GM18951 (cell line): Measurements from ENCODE around the gene CALHM1.

Experiments
- POLR2A ChIP-seq: IDR thresholded peaks from 4 replicates; pipeline ENCODE4 v1.6.1; 2011; ENCODE audit warnings: mild to moderate bottlenecking; ENCODE audit not compliant: insufficient read length, insufficient read depth; ENCODE audit errors: extremely low read depth
- in situ Hi-C: fragments of 300-500 bp; cut with MboI; formaldehyde crosslinking; loops from one replicate; pipeline ENCODE4 v1.12.0; 2022; ENCODE audit warnings: low sequenced_read_pairs, mixed read lengths, inconsistent platforms; ENCODE audit not compliant: unreplicated experiment

CALHM1 gene

GRCh38 chr10:103445767-103446567 is 12.7 kb downstream of the CALHM1 start:
- in situ Hi-C loops: no loop called here
- no peak for TF ChIP-seq POLR2A

DNA sequence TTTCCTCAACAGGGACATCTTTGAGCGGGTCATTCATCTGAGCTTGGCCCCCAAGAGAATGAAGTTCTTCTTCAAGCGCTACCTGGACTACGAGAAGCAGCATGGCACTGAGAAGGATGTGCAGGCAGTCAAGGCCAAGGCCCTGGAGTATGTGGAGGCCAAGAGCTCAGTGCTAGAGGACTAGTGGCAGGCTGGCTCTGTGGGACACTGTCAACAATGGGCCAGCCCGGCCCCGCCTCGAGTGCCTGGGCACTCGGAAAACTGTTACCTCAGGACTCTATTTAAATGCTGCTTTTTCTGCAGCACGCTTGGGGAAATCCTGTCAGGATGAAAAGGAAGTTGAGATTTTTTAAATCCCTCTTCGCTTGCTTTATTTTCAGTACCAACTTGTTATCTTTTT is 13.3 kb downstream of the CALHM1 start:
- in situ Hi-C loops: no loop called here
- TF ChIP-seq POLR2A: no peak

GRCh38 chr10:103444478-103444877 is 14.2 kb downstream of the CALHM1 start:
- no peak for TF ChIP-seq POLR2A
- in situ Hi-C loops: no loop called here

DNA sequence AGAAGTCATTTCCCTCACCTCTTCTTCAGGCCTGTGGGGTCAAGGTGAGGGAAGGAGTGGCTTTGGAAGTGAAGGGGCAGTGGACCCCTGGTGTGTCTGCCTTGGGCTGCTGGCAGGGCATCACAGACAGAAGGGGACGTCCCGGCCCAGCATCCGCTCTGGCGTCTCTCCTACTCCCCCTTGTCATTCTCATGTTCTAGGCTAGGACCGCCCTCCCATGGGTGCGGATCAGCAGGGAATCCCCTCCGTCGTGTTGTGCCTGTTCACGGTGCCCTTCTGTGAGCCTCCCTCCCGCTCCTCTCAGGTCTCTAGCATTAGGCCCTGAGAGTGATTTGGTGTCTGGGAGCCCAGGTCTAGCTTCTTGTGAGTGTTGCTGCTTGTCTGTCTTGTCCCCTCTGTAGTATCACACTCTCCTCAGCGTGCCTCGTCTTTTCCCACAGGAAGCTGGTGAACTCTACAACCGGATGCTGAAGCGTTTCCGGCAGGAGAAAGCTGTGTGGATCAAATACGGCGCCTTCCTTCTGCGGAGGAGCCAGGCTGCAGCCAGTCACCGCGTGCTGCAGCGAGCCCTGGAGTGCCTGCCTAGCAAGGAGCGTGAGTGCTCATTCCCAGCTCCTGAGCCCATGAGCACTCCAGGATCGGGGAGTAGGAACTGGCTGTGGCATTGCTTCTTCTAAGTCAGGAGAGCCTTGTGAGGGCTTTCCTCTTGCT is 15.1 kb downstream of the CALHM1 start:
- no peak for TF ChIP-seq POLR2A
- in situ Hi-C loops: no loop called here

GRCh38 chr10:103442031-103442461 is 16.7 kb downstream of the CALHM1 start:
- no peak for TF ChIP-seq POLR2A
- in situ Hi-C loops: no loop called here

GRCh38 chr10:103441611-103442010 is 17.1 kb downstream of the CALHM1 start:
- no peak for TF ChIP-seq POLR2A
- in situ Hi-C loops: no loop called here

DNA sequence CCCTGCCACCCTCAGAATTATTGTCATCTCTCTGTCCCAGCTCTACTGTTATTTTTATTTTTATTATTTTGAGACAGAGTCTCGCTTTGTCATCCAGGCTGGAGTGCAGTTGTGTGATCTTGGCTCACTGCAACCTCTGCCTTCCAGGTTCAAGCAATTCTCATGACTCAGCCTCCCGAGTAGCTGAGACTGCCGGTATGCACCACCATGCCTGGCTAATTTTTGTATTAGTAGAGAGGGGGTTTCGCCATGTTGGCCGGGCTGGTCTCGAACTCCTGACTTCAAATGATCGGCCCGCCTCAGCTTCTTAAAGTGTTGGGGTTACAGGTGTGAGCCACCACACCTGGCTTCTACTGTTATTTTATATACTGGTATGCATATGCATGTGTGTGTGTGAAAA is 17.5 kb downstream of the CALHM1 start:
- TF ChIP-seq POLR2A: no peak
- in situ Hi-C loops: no loop called here

DNA sequence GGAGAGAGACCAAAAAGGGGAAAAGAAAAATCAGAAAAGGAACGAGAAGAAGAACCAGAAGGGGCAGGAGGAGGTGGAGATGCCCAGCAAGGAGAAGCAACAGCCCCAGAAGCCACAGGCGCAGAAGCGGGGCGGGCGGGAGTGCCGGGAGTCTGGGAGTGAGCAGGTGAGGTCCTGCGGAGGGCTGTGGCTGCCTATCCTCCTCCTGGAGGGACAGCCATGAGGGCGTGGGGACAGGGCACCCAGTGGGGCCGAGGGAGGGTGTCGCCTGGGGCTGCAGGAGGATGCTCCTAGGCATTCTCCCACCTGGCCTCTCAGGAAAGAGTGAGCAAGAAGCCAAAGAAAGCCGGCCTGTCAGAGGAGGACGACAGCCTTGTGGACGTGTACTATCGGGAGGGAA is 18.3 kb downstream of the CALHM1 start:
- no peak for TF ChIP-seq POLR2A
- in situ Hi-C loops: no loop called here

GRCh38 chr10:103439776-103440175 is 18.9 kb downstream of the CALHM1 start:
- no peak for TF ChIP-seq POLR2A
- in situ Hi-C loops: no loop called here

DNA sequence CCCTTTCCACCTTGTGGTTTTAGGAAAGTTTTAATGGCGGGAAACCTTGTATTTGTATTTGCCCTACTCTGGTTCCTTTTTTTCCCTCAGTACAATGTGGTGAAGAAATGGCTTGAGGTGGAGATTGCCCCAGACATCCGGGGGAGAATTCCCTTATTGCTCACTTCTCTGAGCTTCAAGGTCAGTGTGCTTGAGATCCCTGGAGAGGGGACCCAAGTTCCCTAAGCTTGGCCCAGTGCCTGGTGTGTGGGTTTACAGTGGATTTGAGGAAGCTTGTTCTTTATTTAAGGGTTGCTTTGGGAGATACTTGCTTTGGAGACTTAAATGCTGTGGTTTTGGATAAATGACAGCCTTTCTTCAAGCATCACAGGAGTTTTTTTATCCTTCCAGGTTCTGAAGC is 24.8 kb downstream of the CALHM1 start:
- in situ Hi-C loops: no loop called here
- no peak for TF ChIP-seq POLR2A

DNA sequence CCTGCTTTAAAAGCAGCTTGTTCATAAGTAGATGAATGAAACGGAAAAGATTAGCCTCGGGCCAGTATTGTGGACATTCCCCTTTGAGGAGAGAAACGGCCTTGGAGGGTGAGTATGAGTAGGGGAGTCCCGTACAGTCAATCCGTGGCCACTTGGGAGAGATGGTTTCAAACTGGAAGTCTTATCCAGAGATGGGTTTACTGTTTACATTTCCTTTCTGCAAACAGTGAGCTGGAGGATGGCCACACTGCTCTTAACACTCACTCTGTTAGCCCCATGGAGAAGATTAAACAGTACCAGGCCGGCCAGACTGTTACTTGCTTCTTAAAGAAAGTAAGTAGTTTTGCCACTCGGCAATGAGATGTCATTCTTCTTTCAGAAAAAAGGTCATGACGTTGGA is 26.8 kb downstream of the CALHM1 start:
- in situ Hi-C loops: no loop called here
- no peak for TF ChIP-seq POLR2A

- in situ Hi-C loops: no loop called here
- TF ChIP-seq POLR2A: no peak
These were observed 29.1 kb downstream of the CALHM1 start for GRCh38 chr10:103429647-103430046.

- no peak for TF ChIP-seq POLR2A
- in situ Hi-C loops: no loop called here
These were observed 29.6 kb downstream of the CALHM1 start for GRCh38 chr10:103428989-103429643.
